Colonic mucosa (tissue), 4 donors: Measurements from ENCODE around the gene IGSF22. TPM values are rescaled to one million over a fixed set of nuclear protein-coding genes. Genes with fewer than 3 reads are reported as not detected.

Source experiments
- DNase-seq: peaks from one replicate; pipeline ENCODE4 v3.0.0-alpha.2; 2020
- H3K27ac ChIP-seq: fragments of 200-600 bp; one replicate; pipeline ENCODE4 v1.8.0; 2021
- H3K27me3 ChIP-seq: fragments of 200-600 bp; one replicate; pipeline ENCODE4 v1.8.0; 2021
- H3K36me3 ChIP-seq: fragments of 200-600 bp; one replicate; pipeline ENCODE4 v1.8.0; 2021
- H3K4me1 ChIP-seq: fragments of 200-600 bp; one replicate; pipeline ENCODE4 v1.8.0; 2021; ENCODE audit warnings: mild to moderate bottlenecking
- H3K4me3 ChIP-seq: fragments of 200-600 bp; one replicate; pipeline ENCODE4 v1.8.0; 2021
- H3K9ac ChIP-seq, 2 donors: one replicate each; pipeline ENCODE4 v1.7.0; 2013; ENCODE audit warnings: control low read depth in 2 of 2, low read depth in 2 of 2, low read length in 2 of 2
- H3K9me3 ChIP-seq: fragments of 200-600 bp; one replicate; pipeline ENCODE4 v1.8.0; 2021
- intact Hi-C: fragments of 100-400 bp; cut with DNase I; formaldehyde crosslinking; loops from one replicate; pipeline ENCODE4 v1.14.1; 2022
- total RNA-seq, 2 donors: library from RNA; stranded (reverse); fragmentation: NEBNext Ultra II Directional in 1 of 2; extraction: Animal tissue kit (Norgen Biotek cat#: 25700) in 1 of 2; gene quantifications; one replicate each; pipeline ENCODE4 v1.2.1, GENCODE V29; 2021
- TF ChIP-seq, protein P1 (sequence below): fragments of 200-600 bp; IDR thresholded peaks from one replicate; pipeline ENCODE4 v1.8.0; 2022; ENCODE audit warnings: antibody characterized with exemption, mild to moderate bottlenecking
- donor health status: healthy.
- donor health status: DM: no; HTN: no; CAD: no.
- donor health status: DM: no; HTN: no; CAD: no.

The IGSF22 gene
- total RNA-seq, 2 donors from 2014 or later, result 0.42 to 1.3 TPM

DNA sequence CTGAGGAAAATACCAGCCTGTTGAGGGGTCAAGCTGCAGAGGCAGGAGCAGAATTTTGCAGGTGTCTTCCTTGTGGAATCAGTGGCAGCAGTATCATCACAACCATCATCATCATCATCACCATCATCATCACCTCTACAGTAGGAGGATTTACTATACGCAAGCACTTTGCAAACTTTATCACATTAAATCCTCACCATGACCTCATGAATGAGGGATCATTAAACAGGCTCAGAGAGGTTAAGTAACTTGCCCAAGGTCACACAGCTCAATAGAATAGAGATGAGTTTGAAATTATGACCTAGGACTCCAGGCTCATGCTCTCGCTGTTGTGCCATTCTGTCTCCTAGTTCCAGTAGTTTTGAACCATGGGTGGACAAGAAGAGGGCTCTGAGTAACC, 40.0 kb upstream of the IGSF22 start:
- no peaks in the 10 kb centered on the region for H3K27me3 ChIP-seq
- H3K27ac ChIP-seq, result no peak overlapping the region
- H3K9ac ChIP-seq, result no peak overlapping the region
- H3K4me3 ChIP-seq, result no peak overlapping the region
- no peaks in the 10 kb centered on the region for H3K36me3 ChIP-seq
- intact Hi-C loops, result loop anchor here (5.0 kb wide), 1 partner anchor 51 kb away; no protein-coding TSS in a partner anchor
- TF ChIP-seq, protein P1, sequence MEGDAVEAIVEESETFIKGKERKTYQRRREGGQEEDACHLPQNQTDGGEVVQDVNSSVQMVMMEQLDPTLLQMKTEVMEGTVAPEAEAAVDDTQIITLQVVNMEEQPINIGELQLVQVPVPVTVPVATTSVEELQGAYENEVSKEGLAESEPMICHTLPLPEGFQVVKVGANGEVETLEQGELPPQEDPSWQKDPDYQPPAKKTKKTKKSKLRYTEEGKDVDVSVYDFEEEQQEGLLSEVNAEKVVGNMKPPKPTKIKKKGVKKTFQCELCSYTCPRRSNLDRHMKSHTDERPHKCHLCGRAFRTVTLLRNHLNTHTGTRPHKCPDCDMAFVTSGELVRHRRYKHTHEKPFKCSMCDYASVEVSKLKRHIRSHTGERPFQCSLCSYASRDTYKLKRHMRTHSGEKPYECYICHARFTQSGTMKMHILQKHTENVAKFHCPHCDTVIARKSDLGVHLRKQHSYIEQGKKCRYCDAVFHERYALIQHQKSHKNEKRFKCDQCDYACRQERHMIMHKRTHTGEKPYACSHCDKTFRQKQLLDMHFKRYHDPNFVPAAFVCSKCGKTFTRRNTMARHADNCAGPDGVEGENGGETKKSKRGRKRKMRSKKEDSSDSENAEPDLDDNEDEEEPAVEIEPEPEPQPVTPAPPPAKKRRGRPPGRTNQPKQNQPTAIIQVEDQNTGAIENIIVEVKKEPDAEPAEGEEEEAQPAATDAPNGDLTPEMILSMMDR, result no peak
- no peaks in the 10 kb centered on the region for H3K4me1 ChIP-seq
- no peak for DNase-seq
- H3K9me3 ChIP-seq, result no peaks in the 10 kb centered on the region

DNA sequence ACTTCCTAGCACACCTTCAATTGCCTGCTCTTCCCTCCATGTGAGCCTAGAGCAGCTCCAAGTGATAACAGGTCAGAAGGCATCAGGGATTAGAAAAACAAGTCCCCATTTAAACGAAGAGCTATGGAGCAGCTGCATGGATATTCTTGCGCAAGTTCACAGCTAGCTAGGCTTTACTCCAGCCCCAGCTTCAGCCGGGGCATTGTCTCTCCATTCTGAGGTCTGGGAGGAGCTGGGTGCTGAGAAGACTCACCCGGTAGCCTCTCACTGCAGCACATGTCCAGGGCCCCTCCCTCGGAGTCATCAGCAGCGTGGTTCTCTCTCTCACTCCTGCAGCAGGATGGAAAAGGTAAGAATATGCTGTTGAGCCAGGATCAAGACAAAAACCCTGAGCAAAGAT, 39.6 kb upstream of the IGSF22 start:
- no peaks in the 10 kb centered on the region for H3K27me3 ChIP-seq
- DNase-seq, result no peak
- H3K36me3 ChIP-seq, result no peaks in the 10 kb centered on the region
- H3K27ac ChIP-seq, result no peak overlapping the region
- intact Hi-C loops, result loop anchor here (5.0 kb wide), 1 partner anchor 52 kb away; no protein-coding TSS in a partner anchor
- TF ChIP-seq, protein P1, result no peak
- no peak overlapping the region for H3K4me3 ChIP-seq
- no peaks in the 10 kb centered on the region for H3K4me1 ChIP-seq
- no peak overlapping the region for H3K9ac ChIP-seq
- H3K9me3 ChIP-seq, result no peaks in the 10 kb centered on the region

DNA sequence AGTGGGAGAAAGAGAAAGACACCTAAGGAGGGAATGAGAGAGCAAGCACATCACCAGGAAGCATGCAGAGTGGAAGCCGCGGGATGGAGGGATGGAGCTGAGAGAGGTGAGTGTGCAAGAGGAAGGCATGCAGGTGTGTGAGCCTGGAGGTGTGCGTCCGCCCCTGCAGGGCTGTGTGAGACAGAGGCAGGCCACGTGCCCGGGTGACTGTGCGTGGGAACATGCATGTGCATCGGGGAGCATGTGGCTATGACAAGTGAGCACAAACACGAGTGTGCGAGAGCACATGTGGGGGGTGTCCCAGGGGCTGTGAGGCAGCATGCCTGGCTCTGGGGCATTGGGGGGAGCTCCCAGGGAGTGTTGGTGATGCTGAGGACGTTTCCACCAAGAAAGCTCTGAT, 35.8 kb upstream of the IGSF22 start:
- no peak overlapping the region for H3K9ac ChIP-seq
- H3K36me3 ChIP-seq, result no peaks in the 10 kb centered on the region
- intact Hi-C loops, result no loop called here
- H3K27me3 ChIP-seq, result no peaks in the 10 kb centered on the region
- H3K9me3 ChIP-seq, result no peaks in the 10 kb centered on the region
- H3K27ac ChIP-seq, result no peak overlapping the region
- no peak for DNase-seq
- no peak overlapping the region for H3K4me3 ChIP-seq
- TF ChIP-seq, protein P1, result no peak
- no peaks in the 10 kb centered on the region for H3K4me1 ChIP-seq

DNA sequence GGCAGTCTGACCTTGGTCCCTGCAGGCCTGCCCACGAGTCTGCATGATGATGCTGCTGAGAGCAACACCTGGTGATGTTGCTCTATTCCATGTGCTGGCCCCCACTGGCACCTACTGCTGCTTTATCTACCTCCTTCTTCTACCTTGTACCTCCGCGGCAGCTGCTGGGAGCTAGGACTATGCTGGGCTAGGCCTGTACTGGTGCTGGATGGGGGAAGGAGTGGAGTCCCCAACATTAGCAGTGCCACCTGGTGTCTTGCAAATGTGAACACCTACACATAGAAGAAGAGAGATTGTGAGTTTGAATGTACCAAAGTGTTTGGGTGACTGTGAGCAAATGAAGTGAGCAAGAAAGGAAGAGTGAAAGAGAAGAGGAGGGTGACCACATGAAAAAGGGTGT, 35.2 kb upstream of the IGSF22 start:
- Histone ChIP-seq H3K4me1 (no peaks in the 10 kb centered on the region), H3K4me3 (no peak overlapping the region), H3K9me3 (no peaks in the 10 kb centered on the region), H3K27ac (no peak overlapping the region), H3K9ac (no peak overlapping the region), H3K27me3 (no peaks in the 10 kb centered on the region), H3K36me3 (no peaks in the 10 kb centered on the region)
- intact Hi-C loops, result no loop called here
- DNase-seq, result no peak
- TF ChIP-seq, protein P1, result no peak

DNA sequence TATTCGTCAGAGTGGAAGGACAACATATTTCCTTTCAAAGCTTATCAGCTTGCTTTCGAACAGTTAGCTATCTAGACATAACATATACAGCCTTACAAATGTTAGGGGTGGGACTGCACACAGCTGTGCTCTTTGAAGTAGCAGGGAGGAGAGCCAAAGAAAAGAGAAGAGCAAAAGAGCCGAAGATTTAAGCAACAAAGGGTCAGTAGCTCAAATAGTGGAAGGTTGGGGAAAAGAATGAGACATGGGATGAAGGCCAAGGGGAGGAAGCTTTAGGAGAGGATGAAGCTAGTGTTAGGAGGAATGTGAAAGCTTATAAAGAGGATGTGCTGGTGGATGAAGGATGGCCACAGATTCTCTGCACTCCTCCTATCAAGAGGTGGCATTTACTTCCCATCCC, 31.8 kb upstream of the IGSF22 start:
- Histone ChIP-seq H3K4me3 (no peak overlapping the region), H3K36me3 (no peaks in the 10 kb centered on the region), H3K27me3 (no peaks in the 10 kb centered on the region), H3K4me1 (no peaks in the 10 kb centered on the region), H3K9ac (no peak overlapping the region), H3K9me3 (no peaks in the 10 kb centered on the region), H3K27ac (no peak overlapping the region)
- intact Hi-C loops, result no loop called here
- no peak for DNase-seq
- TF ChIP-seq, protein P1, result no peak

DNA sequence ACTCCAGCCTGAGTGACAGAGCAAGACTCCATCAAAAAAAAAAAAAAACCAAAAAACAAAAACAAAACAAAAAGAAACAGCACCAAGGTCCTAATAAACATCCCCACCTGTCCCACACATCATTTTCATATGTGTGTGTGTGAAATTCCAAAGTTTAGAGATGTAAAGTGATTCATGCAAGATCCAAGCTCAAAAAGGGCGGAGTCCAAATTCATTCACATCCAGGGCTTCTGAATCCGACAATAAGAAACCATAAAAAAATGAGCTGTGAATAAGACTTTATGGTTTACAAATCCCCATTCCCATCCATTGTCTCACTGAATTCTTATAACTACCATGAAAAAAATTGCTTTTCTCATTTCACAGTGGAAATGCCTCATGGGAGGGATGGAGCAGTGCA, 30.9 kb upstream of the IGSF22 start:
- Histone ChIP-seq H3K36me3 (no peaks in the 10 kb centered on the region), H3K9me3 (no peaks in the 10 kb centered on the region), H3K27ac (no peak overlapping the region), H3K4me3 (no peak overlapping the region), H3K4me1 (no peaks in the 10 kb centered on the region), H3K27me3 (no peaks in the 10 kb centered on the region), H3K9ac (no peak overlapping the region)
- intact Hi-C loops, result no loop called here
- DNase-seq, result no peak
- TF ChIP-seq, protein P1, result no peak
